PC-3 (cell line): Measurements from ENCODE around the gene PIP5K1C. TPM values are rescaled to one million over a fixed set of nuclear protein-coding genes. Genes with fewer than 3 reads are reported as not detected.

Source experiments
- ATAC-seq: fragments of 200-7000 bp; cut with Tn5 transposase; 2 replicates; pipeline ENCODE4 v1.9.1; 2020; ENCODE audit warnings: mild to moderate bottlenecking, moderate library complexity
- BruUV-seq: library from RNA; stranded (reverse); fragments of 400-500 nt; replicated peaks from 2 replicates; lab custom pipeline; 2021; lab: Mats Ljungman, UMichigan
- CTCF ChIA-PET: fragments of 300-600 bp; sonication (Branson Sonifier 250); formaldehyde crosslinking; loops from one replicate; lab custom pipeline; 2022; ENCODE audit warnings: antibody characterized with exemption; lab: Charles Lee
- POLR2A ChIA-PET: fragments of 300-600 bp; sonication (Branson Sonifier 250); formaldehyde crosslinking; loops from one replicate; lab custom pipeline; 2022; ENCODE audit warnings: antibody characterized with exemption; ENCODE audit not compliant: unreplicated experiment; lab: Charles Lee
- DNase-seq: peaks from one replicate; pipeline ENCODE4 v3.0.0-alpha.2; 2015
- H2AFZ ChIP-seq: fragments of 300-600 bp; sonication (generic); 2 replicates; pipeline ENCODE4 v1.6.0; 2016; ENCODE audit warnings: antibody characterized with exemption, low read length
- H3F3A ChIP-seq: fragments of 300-600 bp; sonication (generic); one replicate; pipeline ENCODE4 v1.6.0; 2017; ENCODE audit warnings: antibody characterized with exemption, low read length, control low read depth, mild to moderate bottlenecking; ENCODE audit not compliant: unreplicated experiment
- H3K27ac ChIP-seq: fragments of 300-600 bp; sonication (generic); 2 replicates; pipeline ENCODE4 v1.5.1; 2016; ENCODE audit warnings: mild to moderate bottlenecking, low read length
- H3K27me3 ChIP-seq: fragments of 300-600 bp; sonication (generic); 2 replicates; pipeline ENCODE4 v1.6.1; 2016; ENCODE audit warnings: low read length, mixed read lengths
- H3K36me3 ChIP-seq: fragments of 300-600 bp; sonication (generic); 2 replicates; pipeline ENCODE4 v1.6.1; 2016; ENCODE audit warnings: low read depth, mixed run types, low read length, mixed read lengths
- H3K4me1 ChIP-seq: fragments of 300-600 bp; sonication (generic); 2 replicates; pipeline ENCODE4 v1.5.1; 2016; ENCODE audit warnings: low read length; ENCODE audit not compliant: insufficient read depth
- H3K4me2 ChIP-seq: fragments of 300-600 bp; sonication (generic); 2 replicates; pipeline ENCODE4 v1.6.0; 2016; ENCODE audit warnings: low read length
- H3K4me3 ChIP-seq: fragments of 300-600 bp; sonication (generic); 2 replicates; pipeline ENCODE4 v1.5.1; 2016; ENCODE audit warnings: mild to moderate bottlenecking, low read length, mixed read lengths
- H3K79me2 ChIP-seq: fragments of 300-600 bp; sonication (generic); 2 replicates; pipeline ENCODE4 v1.6.1; 2017; ENCODE audit warnings: low read length, mixed read lengths
- H3K9ac ChIP-seq: fragments of 300-600 bp; sonication (generic); 2 replicates; pipeline ENCODE4 v1.6.0; 2016; ENCODE audit warnings: mild to moderate bottlenecking, low read length
- H3K9me2 ChIP-seq: fragments of 300-600 bp; sonication (generic); replicated peaks from 2 replicates; pipeline ENCODE4 v1.6.1; 2016; ENCODE audit warnings: mixed run types, low read length, mixed read lengths
- H3K9me3 ChIP-seq: fragments of 300-600 bp; sonication (generic); 2 replicates; pipeline ENCODE4 v1.6.1; 2016; ENCODE audit warnings: low read length, mixed read lengths
- H4K20me1 ChIP-seq: fragments of 300-600 bp; sonication (generic); 2 replicates; pipeline ENCODE4 v1.6.1; 2016; ENCODE audit warnings: low read length, mixed read lengths
- EZH2 ChIP-seq: fragments of 300-600 bp; sonication (generic); IDR thresholded peaks from one replicate; pipeline ENCODE4 v1.6.1; 2017; ENCODE audit warnings: antibody characterized with exemption, mild to moderate bottlenecking, low read length; ENCODE audit not compliant: unreplicated experiment
- EZH2phosphoT487 ChIP-seq: fragments of 300-600 bp; sonication (generic); IDR thresholded peaks from 2 replicates; pipeline ENCODE4 v1.6.1; 2018; ENCODE audit warnings: mild to moderate bottlenecking, antibody characterized with exemption, low read length, borderline replicate concordance
- intact Hi-C: fragments of 100-400 bp; cut with micrococcal nuclease; formaldehyde crosslinking; loops from 2 replicates; pipeline ENCODE4 v1.9.0; 2023
- total RNA-seq: library from RNA; depleted of rRNA; stranded (reverse); fragments of >200 nt; gene quantifications from 2 replicates; pipeline ENCODE4 v1.2.3, GENCODE V29; 2014
- TF ChIP-seq, protein P1 (sequence below): fragments of 300-600 bp; sonication (generic); conservative IDR thresholded peaks from 2 replicates; pipeline ENCODE4 v1.5.1; 2017; ENCODE audit warnings: antibody characterized with exemption, low read depth, mild to moderate bottlenecking, low read length

The PIP5K1C gene
- total RNA-seq, 1 experiment from 2014 or later = 16.1 TPM

DNA sequence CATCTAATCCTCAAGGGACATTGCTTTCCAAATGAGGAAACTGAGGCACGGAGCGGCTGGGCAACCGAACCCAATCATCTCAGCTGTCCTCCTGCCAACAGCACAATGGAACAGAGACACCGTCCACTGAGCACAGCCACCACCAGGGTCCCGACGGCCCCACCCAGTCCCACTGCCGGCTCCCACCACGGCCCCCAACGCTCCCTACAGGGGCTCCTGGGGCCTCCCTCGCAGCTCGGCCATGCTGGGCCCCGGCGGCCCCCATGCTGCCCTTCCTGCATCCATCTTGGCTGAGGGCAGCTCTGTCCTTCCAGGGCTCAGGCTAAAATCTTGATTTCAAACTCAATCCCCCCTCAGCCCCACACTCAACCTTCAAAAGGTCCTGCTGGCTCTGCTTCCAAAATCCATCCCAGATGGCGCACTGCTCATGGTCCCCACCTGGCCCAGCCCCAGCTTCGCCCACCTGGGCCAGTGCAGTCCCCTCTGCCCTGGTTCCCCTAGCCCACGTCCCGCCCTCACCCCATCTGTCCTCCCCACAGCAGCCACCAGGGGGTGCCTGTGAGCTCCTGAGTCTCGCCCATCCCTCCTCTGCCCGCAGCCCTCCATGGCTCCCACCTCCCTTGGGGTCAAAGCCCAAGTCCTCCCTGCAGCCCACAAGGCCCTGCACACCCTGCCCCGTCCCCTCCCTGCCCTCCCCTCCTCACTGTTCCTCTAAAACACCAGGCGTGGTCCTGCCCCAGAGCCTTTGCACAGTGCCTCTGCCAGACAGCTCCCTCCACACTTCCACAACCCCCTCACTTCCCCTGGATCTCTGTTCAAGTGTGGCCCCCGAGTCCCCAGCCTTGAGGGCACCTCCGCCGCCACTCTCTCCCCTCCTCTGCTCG lies 7.9 kb downstream of the PIP5K1C start:
- DNase-seq (peak; percentile 4), ATAC-seq (no peak)
- TF ChIP-seq, protein P1, sequence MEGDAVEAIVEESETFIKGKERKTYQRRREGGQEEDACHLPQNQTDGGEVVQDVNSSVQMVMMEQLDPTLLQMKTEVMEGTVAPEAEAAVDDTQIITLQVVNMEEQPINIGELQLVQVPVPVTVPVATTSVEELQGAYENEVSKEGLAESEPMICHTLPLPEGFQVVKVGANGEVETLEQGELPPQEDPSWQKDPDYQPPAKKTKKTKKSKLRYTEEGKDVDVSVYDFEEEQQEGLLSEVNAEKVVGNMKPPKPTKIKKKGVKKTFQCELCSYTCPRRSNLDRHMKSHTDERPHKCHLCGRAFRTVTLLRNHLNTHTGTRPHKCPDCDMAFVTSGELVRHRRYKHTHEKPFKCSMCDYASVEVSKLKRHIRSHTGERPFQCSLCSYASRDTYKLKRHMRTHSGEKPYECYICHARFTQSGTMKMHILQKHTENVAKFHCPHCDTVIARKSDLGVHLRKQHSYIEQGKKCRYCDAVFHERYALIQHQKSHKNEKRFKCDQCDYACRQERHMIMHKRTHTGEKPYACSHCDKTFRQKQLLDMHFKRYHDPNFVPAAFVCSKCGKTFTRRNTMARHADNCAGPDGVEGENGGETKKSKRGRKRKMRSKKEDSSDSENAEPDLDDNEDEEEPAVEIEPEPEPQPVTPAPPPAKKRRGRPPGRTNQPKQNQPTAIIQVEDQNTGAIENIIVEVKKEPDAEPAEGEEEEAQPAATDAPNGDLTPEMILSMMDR = peak; percentile 55
- TF ChIP-seq EZH2 = no peak
- Histone ChIP-seq H3K4me2 (no peak overlapping the region), H2AFZ (no peak overlapping the region), H3K27ac (no peak overlapping the region), H3K79me2 (peaks cover 31% of the 10 kb centered on the region), H3F3A (no peaks in the 10 kb centered on the region), H3K9ac (no peak overlapping the region), H3K4me1 (no peaks in the 10 kb centered on the region), H3K9me2 (no peaks in the 10 kb centered on the region), H3K36me3 (no peaks in the 10 kb centered on the region), H4K20me1 (no peaks in the 10 kb centered on the region), H3K27me3 (no peaks in the 10 kb centered on the region), H3K9me3 (no peaks in the 10 kb centered on the region), H3K4me3 (no peak overlapping the region)
- intact Hi-C loops = no loop called here
- CTCF ChIA-PET = no interaction called here
- BruUV-seq = no TSS peak
- POLR2A ChIA-PET = no interaction called here

DNA sequence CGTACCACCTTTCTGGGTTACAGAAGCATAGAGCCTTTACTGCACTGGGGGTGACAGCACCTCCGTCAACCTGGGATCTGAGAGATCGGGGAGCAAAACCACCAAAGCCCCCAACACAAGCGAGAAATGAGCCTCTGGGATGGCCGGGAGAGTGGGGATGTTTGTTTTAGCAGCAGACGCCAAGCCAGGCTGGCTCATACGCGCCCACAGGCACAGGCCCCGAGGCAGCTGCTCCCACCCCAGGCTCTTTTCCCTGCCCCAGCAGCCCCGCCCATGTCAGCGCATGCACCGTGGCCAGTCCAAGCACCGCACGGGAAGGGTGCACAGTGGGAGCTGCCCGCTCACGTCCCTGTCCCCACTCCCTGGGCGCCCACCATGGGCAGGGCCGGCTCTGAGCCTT lies 8.5 kb downstream of the PIP5K1C start:
- Histone ChIP-seq H3K9ac (no peak overlapping the region), H3K4me1 (no peaks in the 10 kb centered on the region), H4K20me1 (no peaks in the 10 kb centered on the region), H2AFZ (no peak overlapping the region), H3K36me3 (no peaks in the 10 kb centered on the region), H3K9me3 (no peaks in the 10 kb centered on the region), H3K4me3 (no peak overlapping the region), H3K27me3 (no peaks in the 10 kb centered on the region), H3K79me2 (peaks cover 24% of the 10 kb centered on the region; the same call in 1 of the 2 replicates), H3K9me2 (no peaks in the 10 kb centered on the region), H3K27ac (no peak overlapping the region), H3K4me2 (no peak overlapping the region), H3F3A (no peaks in the 10 kb centered on the region)
- DNase-seq = no peak
- TF ChIP-seq EZH2 (no peak), EZH2phosphoT487 (no peak)
- TF ChIP-seq, protein P1 = no peak
- ChIA-PET CTCF (no interaction called here), POLR2A (no interaction called here)
- no TSS peak for BruUV-seq
- intact Hi-C loops = no loop called here
- no peak for ATAC-seq

DNA sequence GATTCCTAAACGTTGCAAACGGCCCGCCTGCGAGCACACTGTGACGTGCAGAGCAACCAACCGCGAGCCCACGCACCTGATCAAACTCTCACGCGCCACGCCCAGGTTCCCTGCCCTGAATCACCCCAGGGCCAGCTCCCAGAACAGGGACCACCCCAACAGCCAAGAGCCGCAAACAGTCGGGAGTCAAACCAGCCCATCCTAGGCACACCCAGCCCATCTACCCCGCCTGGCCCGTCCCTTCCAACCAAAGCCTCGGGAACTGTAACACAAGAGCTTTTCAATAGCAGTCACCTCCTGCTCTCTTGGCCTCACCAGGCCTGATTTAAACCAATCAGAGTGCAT lies 8.9 kb downstream of the PIP5K1C start:
- Histone ChIP-seq H3K9me3 (no peaks in the 10 kb centered on the region), H3K27ac (no peak overlapping the region), H3K36me3 (no peaks in the 10 kb centered on the region), H3K9ac (no peak overlapping the region), H3K4me1 (no peaks in the 10 kb centered on the region), H3K9me2 (no peaks in the 10 kb centered on the region), H2AFZ (no peak overlapping the region), H3K4me3 (no peak overlapping the region), H3K79me2 (peaks cover 23% of the 10 kb centered on the region; the same call in 1 of the 2 replicates), H3K27me3 (no peaks in the 10 kb centered on the region), H3K4me2 (no peak overlapping the region), H4K20me1 (no peaks in the 10 kb centered on the region), H3F3A (no peaks in the 10 kb centered on the region)
- ChIA-PET POLR2A (no interaction called here), CTCF (no interaction called here)
- no peak for TF ChIP-seq EZH2phosphoT487
- TF ChIP-seq, protein P1 = no peak
- no peak for TF ChIP-seq EZH2
- no peak for ATAC-seq
- no peak for DNase-seq
- intact Hi-C loops = no loop called here
- BruUV-seq = no TSS peak
